HL-60/S4 (cell line): ENCODE measurements around the gene AOAH.
"Not testable (repeated sequence)": the region's sequence is repeated elsewhere in the genome, so short reads cannot be mapped to it uniquely, and the experiment has no call there.

Experiments used
- in situ Hi-C: fragments of 300-500 bp; cut with MboI; formaldehyde crosslinking; loops from 2 replicates; pipeline ENCODE4 v1.14.3; 2022; ENCODE audit warnings: low sequenced_read_pairs

Gene AOAH

GRCh38 chr7:36659638-36660341 is 64.5 kb downstream of the AOAH start:
- in situ Hi-C loops, result loop anchor here (25.0 kb wide), 2 partner anchors 172 to 528 kb away; no protein-coding TSS in a partner anchor

GRCh38 chr7:36659172-36659516 is 65.2 kb downstream of the AOAH start:
- in situ Hi-C loops, result loop anchor here (25.0 kb wide), 2 partner anchors 172 to 528 kb away; no protein-coding TSS in a partner anchor

GRCh38 chr7:36658335-36659171 is 65.7 kb downstream of the AOAH start:
- in situ Hi-C loops, result loop anchor here (25.0 kb wide), 2 partner anchors 171 to 529 kb away; no protein-coding TSS in a partner anchor

GRCh38 chr7:36657036-36657660 is 67.1 kb downstream of the AOAH start:
- in situ Hi-C loops, result loop anchor here (25.0 kb wide), 2 partner anchors 170 to 530 kb away; no protein-coding TSS in a partner anchor

GRCh38 chr7:36654436-36654835 is 69.9 kb downstream of the AOAH start:
- in situ Hi-C loops, result loop anchor here (25.0 kb wide), 2 partner anchors 167 to 533 kb away; no protein-coding TSS in a partner anchor

- in situ Hi-C loops, result loop anchor here (25.0 kb wide), 2 partner anchors 167 to 533 kb away; no protein-coding TSS in a partner anchor
Observed at GRCh38 chr7:36653663-36654355, 70.5 kb downstream of the AOAH start.

GRCh38 chr7:36653008-36653662 is 71.2 kb downstream of the AOAH start:
- in situ Hi-C loops, result loop anchor here (25.0 kb wide), 2 partner anchors 166 to 534 kb away; no protein-coding TSS in a partner anchor

- in situ Hi-C loops, result loop anchor here (25.0 kb wide), 2 partner anchors 165 to 535 kb away; no protein-coding TSS in a partner anchor
Observed at GRCh38 chr7:36652431-36652830, 71.9 kb downstream of the AOAH start.

GRCh38 chr7:36651404-36651803 is 72.9 kb downstream of the AOAH start:
- in situ Hi-C loops, result loop anchor here (25.0 kb wide), 2 partner anchors 164 to 536 kb away; no protein-coding TSS in a partner anchor

- in situ Hi-C loops, result loop anchor here (25.0 kb wide), 2 partner anchors 164 to 536 kb away; no protein-coding TSS in a partner anchor
Observed at GRCh38 chr7:36650766-36651312, 73.5 kb downstream of the AOAH start.

- in situ Hi-C loops, result loop anchor here (25.0 kb wide), 2 partner anchors 163 to 537 kb away; no protein-coding TSS in a partner anchor
Observed at GRCh38 chr7:36650320-36650719, 74.0 kb downstream of the AOAH start.

GRCh38 chr7:36649319-36649718 is 75.0 kb downstream of the AOAH start:
- in situ Hi-C loops, result not testable (repeated sequence)

- in situ Hi-C loops, result no loop called here
Observed at GRCh38 chr7:36648441-36648840, 75.9 kb downstream of the AOAH start.

- in situ Hi-C loops, result no loop called here
Observed at GRCh38 chr7:36644625-36645422, 79.5 kb downstream of the AOAH start.

- in situ Hi-C loops, result no loop called here
Observed at GRCh38 chr7:36642414-36642813, 81.9 kb downstream of the AOAH start.

GRCh38 chr7:36642010-36642409 is 82.3 kb downstream of the AOAH start:
- in situ Hi-C loops, result no loop called here

- in situ Hi-C loops, result no loop called here
Observed at GRCh38 chr7:36640682-36641081, 83.6 kb downstream of the AOAH start.

- in situ Hi-C loops, result no loop called here
Observed at GRCh38 chr7:36639826-36640225, 84.5 kb downstream of the AOAH start.
